Panc1 (cell line): ENCODE measurements around the gene GRID2IP. TPM values are rescaled to one million over a fixed set of nuclear protein-coding genes. Genes with fewer than 3 reads are reported as not detected.

Experiments used
- ATAC-seq: fragments of 200-7000 bp; cut with Tn5 transposase; 2 replicates; pipeline ENCODE4 v1.9.1; 2020; ENCODE audit warnings: mild to moderate bottlenecking, moderate library complexity
- BruUV-seq: library from RNA; stranded (reverse); fragments of 400-500 nt; replicated peaks from 2 replicates; lab custom pipeline; 2021; lab: Mats Ljungman, UMichigan
- CTCF ChIA-PET: fragments of 300-600 bp; sonication (Branson Sonifier 250); formaldehyde crosslinking; loops from one replicate; lab custom pipeline; 2022; ENCODE audit warnings: antibody characterized with exemption; lab: Charles Lee
- POLR2A ChIA-PET: fragments of 300-600 bp; sonication (Branson Sonifier 250); formaldehyde crosslinking; loops from one replicate; lab custom pipeline; 2022; ENCODE audit warnings: antibody characterized with exemption; lab: Charles Lee
- DNase-seq: peaks from one replicate; pipeline ENCODE4 v3.0.0-alpha.2; 2010; ENCODE audit warnings: low read depth, low spot score
- H3K27ac ChIP-seq: 2 replicates; pipeline ENCODE4 v1.5.1; 2011; ENCODE audit warnings: mild to moderate bottlenecking, low read length, inconsistent platforms
- H3K27me3 ChIP-seq: fragments of 200-500 bp; sonication (Bioruptor generic); 2 replicates; pipeline ENCODE4 v1.6.0; 2014; ENCODE audit warnings: low read length, inconsistent platforms; ENCODE audit not compliant: control insufficient read depth, insufficient read depth
- H3K36me3 ChIP-seq: fragments of 200-500 bp; sonication (Bioruptor generic); 2 replicates; pipeline ENCODE4 v1.5.1; 2014; ENCODE audit warnings: inconsistent platforms, mild to moderate bottlenecking, low read length, moderate library complexity; ENCODE audit not compliant: control insufficient read depth, insufficient read depth
- H3K4me1 ChIP-seq: 2 replicates; pipeline ENCODE4 v1.5.1; 2011; ENCODE audit warnings: inconsistent platforms, mild to moderate bottlenecking, low read length, moderate library complexity; ENCODE audit not compliant: control insufficient read depth, insufficient read depth
- H3K4me3 ChIP-seq, 2 experiments: 2 replicates each; pipeline ENCODE4 v1.5.1; 2011 to 2012; ENCODE audit warnings: low read depth in 2 of 2, low read length in 2 of 2, mild to moderate bottlenecking in 2 of 2, inconsistent platforms in 1 of 2, moderate library complexity in 1 of 2
- H3K9me3 ChIP-seq: fragments of 200-500 bp; sonication (Bioruptor generic); 2 replicates; pipeline ENCODE4 v1.5.1; 2014; ENCODE audit warnings: low read depth, mild to moderate bottlenecking, inconsistent platforms, low read length, moderate library complexity; ENCODE audit not compliant: control insufficient read depth, insufficient read depth
- POLR2AphosphoS5 ChIP-seq: IDR thresholded peaks from 2 replicates; pipeline ENCODE4 v1.6.1; 2012; ENCODE audit warnings: mild to moderate bottlenecking, low read depth, low read length, moderate library complexity
- REST ChIP-seq, 2 experiments: IDR thresholded peaks; 2 replicates each; pipeline ENCODE4 v1.6.1; 2011 to 2012; ENCODE audit warnings: low read depth in 2 of 2, control low read depth in 1 of 2, low read length in 1 of 2, mild to moderate bottlenecking in 1 of 2, moderate library complexity in 1 of 2; ENCODE audit not compliant: insufficient read depth in 1 of 2
- SIN3A ChIP-seq: IDR thresholded peaks from 2 replicates; pipeline ENCODE4 v1.6.1; 2012; ENCODE audit warnings: low read depth, mild to moderate bottlenecking, low read length, moderate library complexity, borderline replicate concordance; ENCODE audit not compliant: insufficient read depth
- TCF7L2 ChIP-seq: IDR thresholded peaks from 2 replicates; pipeline ENCODE4 v1.6.1; 2011; ENCODE audit warnings: mild to moderate bottlenecking, low read depth, low read length, inconsistent platforms
- in situ Hi-C: cut with HindIII; loops from 2 replicates; pipeline ENCODE4 v1.10.0; 2016; ENCODE audit warnings: low sequenced_read_pairs, low pct_unique_long_range_greater_than_20kb
- intact Hi-C: fragments of 100-400 bp; cut with micrococcal nuclease; formaldehyde crosslinking; loops from one replicate; pipeline ENCODE4 v1.10.0; 2022; ENCODE audit not compliant: unreplicated experiment
- total RNA-seq: library from RNA; stranded (reverse); gene quantifications from one replicate; pipeline ENCODE4 v1.2.1, GENCODE V29; 2021; ENCODE audit not compliant: unreplicated experiment
- TF ChIP-seq, protein P1 (sequence below): fragments of 450-650 bp; IDR thresholded peaks from 2 replicates; pipeline ENCODE4 v1.5.1; 2017; ENCODE audit warnings: mild to moderate bottlenecking

The GRID2IP gene
- total RNA-seq, 1 experiment from 2014 or later, result 0.13 TPM

- ChIA-PET CTCF (no interaction called here), POLR2A (no interaction called here)
- Histone ChIP-seq H3K4me3 (no peak overlapping the region), H3K4me1 (peaks cover 4% of the 10 kb centered on the region; the same call in 1 of the 2 replicates), H3K9me3 (no peaks in the 10 kb centered on the region), H3K27ac (no peak overlapping the region), H3K27me3 (no peaks in the 10 kb centered on the region), H3K36me3 (no peaks in the 10 kb centered on the region)
- ATAC-seq (no peak), DNase-seq (no peak)
- TF ChIP-seq POLR2AphosphoS5 (no peak), TCF7L2 (no peak), SIN3A (no peak), REST (IDR thresholded peaks at IDR 0.05; ENCODE audit: insufficient read depth in 1 of 2, low read depth in 2 of 2, low read length in 1 of 2) (no peak)
- TF ChIP-seq, protein P1, sequence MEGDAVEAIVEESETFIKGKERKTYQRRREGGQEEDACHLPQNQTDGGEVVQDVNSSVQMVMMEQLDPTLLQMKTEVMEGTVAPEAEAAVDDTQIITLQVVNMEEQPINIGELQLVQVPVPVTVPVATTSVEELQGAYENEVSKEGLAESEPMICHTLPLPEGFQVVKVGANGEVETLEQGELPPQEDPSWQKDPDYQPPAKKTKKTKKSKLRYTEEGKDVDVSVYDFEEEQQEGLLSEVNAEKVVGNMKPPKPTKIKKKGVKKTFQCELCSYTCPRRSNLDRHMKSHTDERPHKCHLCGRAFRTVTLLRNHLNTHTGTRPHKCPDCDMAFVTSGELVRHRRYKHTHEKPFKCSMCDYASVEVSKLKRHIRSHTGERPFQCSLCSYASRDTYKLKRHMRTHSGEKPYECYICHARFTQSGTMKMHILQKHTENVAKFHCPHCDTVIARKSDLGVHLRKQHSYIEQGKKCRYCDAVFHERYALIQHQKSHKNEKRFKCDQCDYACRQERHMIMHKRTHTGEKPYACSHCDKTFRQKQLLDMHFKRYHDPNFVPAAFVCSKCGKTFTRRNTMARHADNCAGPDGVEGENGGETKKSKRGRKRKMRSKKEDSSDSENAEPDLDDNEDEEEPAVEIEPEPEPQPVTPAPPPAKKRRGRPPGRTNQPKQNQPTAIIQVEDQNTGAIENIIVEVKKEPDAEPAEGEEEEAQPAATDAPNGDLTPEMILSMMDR, result no peak
- in situ Hi-C loops, result no loop called here
- intact Hi-C loops, result no loop called here
- BruUV-seq, result no TSS peak
Measured at GRCh38 chr7:6508539-6508938, 42.7 kb downstream of the GRID2IP start.

DNA sequence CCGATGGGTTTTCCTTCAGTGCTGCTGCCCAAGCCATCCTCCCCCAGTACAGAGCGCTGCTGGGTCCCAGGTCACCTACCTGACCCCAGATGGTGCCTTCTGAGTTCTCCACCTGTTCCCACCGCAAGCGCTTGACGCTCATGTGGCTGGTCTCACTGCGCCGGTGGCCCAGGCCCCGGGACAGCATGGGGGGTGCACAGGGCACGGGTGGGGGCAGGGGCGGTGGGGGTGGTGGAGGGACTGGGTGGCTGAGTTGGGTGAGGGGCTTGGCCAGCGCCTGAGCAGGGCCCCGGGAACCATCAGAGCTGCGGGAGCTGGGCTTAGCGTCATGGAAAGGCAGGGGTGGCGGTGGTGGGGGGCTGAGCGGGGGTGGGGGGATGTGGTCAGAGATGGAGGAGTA is 43.4 kb downstream of the GRID2IP start:
- no peak for DNase-seq
- Histone ChIP-seq H3K4me1 (peaks cover 4% of the 10 kb centered on the region; the same call in 1 of the 2 replicates), H3K27me3 (no peaks in the 10 kb centered on the region), H3K9me3 (no peaks in the 10 kb centered on the region), H3K36me3 (no peaks in the 10 kb centered on the region), H3K4me3 (no peak overlapping the region), H3K27ac (no peak overlapping the region)
- TF ChIP-seq SIN3A (no peak), POLR2AphosphoS5 (no peak), TCF7L2 (no peak), REST (IDR thresholded peaks at IDR 0.05; ENCODE audit: insufficient read depth in 1 of 2, low read depth in 2 of 2, low read length in 1 of 2) (no peak)
- TF ChIP-seq, protein P1, result no peak
- CTCF ChIA-PET, result no interaction called here
- ATAC-seq, result no peak
- intact Hi-C loops (no loop called here), in situ Hi-C loops (no loop called here)
- POLR2A ChIA-PET, result no interaction called here
- BruUV-seq, result no TSS peak
